Measurements from ENCODE around the gene CASTOR1.

DNA sequence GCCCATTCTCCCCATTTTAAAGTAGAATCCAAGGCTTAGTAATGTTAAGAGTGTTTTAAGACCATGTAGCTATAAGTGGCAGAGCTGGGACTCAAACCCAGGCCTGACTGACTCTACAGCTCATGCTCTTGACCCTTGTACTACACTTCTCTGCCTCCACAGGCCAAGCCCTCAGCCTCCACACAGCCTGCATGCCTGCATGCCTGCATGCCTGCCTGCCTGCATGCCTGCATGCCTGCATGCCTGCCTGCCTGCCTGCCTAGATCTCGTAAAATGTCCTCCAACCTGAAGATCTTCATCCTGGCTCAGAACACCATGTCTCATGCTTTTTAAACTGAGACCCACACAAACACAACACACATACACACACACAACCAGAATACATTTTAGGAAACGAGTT lies 18.8 kb upstream of the CASTOR1 start:
- TF ChIP-seq, protein P1, sequence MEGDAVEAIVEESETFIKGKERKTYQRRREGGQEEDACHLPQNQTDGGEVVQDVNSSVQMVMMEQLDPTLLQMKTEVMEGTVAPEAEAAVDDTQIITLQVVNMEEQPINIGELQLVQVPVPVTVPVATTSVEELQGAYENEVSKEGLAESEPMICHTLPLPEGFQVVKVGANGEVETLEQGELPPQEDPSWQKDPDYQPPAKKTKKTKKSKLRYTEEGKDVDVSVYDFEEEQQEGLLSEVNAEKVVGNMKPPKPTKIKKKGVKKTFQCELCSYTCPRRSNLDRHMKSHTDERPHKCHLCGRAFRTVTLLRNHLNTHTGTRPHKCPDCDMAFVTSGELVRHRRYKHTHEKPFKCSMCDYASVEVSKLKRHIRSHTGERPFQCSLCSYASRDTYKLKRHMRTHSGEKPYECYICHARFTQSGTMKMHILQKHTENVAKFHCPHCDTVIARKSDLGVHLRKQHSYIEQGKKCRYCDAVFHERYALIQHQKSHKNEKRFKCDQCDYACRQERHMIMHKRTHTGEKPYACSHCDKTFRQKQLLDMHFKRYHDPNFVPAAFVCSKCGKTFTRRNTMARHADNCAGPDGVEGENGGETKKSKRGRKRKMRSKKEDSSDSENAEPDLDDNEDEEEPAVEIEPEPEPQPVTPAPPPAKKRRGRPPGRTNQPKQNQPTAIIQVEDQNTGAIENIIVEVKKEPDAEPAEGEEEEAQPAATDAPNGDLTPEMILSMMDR (IDR thresholded peaks at IDR 0.05; ENCODE audit: low read depth, low read length): no peak
- no peak for TF ChIP-seq EZH2phosphoT487 (IDR thresholded peaks at IDR 0.05; ENCODE audit: low read depth)
